H9 (cell line): Measurements from ENCODE around the gene TARP.

Source experiments
- DNase-seq: peaks from one replicate; pipeline ENCODE4 v3.0.0-alpha.2; 2017
- H2AFZ ChIP-seq: one replicate; pipeline ENCODE4 v1.6.1; 2013; ENCODE audit warnings: mild to moderate bottlenecking, low read length, control low read depth, moderate library complexity
- H2AK5ac ChIP-seq: 2 replicates; pipeline ENCODE4 v1.6.1; 2013; ENCODE audit warnings: low read length, control low read depth, mixed read lengths; ENCODE audit not compliant: insufficient read length
- H2BK120ac ChIP-seq: one replicate; pipeline ENCODE4 v1.6.1; 2013; ENCODE audit warnings: low read depth, mild to moderate bottlenecking, low read length, control low read depth, inconsistent platforms; ENCODE audit not compliant: poor library complexity, severe bottlenecking
- H2BK12ac ChIP-seq: 2 replicates; pipeline ENCODE4 v1.6.1; 2013; ENCODE audit warnings: low read length, control low read depth, mixed read lengths, low read depth; ENCODE audit not compliant: insufficient read length
- H2BK15ac ChIP-seq: 2 replicates; pipeline ENCODE4 v1.6.1; 2013; ENCODE audit warnings: low read depth, low read length, control low read depth
- H2BK20ac ChIP-seq: one replicate; pipeline ENCODE4 v1.6.1; 2013; ENCODE audit warnings: low read depth, mild to moderate bottlenecking, low read length, control low read depth, inconsistent platforms; ENCODE audit not compliant: poor library complexity, severe bottlenecking
- H2BK5ac ChIP-seq: 2 replicates; pipeline ENCODE4 v1.6.1; 2013; ENCODE audit warnings: low read length, control low read depth, mixed read lengths; ENCODE audit not compliant: insufficient read length
- H3K14ac ChIP-seq: 2 replicates; pipeline ENCODE4 v1.6.1; 2013; ENCODE audit warnings: low read length, control low read depth; ENCODE audit not compliant: insufficient read depth
- H3K18ac ChIP-seq: 2 replicates; pipeline ENCODE4 v1.6.1; 2013; ENCODE audit warnings: low read depth, mild to moderate bottlenecking, mixed read lengths, low read length, control low read depth; ENCODE audit not compliant: insufficient read length
- H3K23ac ChIP-seq: 2 replicates; pipeline ENCODE4 v1.6.1; 2013; ENCODE audit warnings: low read length, control low read depth, mixed read lengths, low read depth; ENCODE audit not compliant: insufficient read length
- H3K23me2 ChIP-seq: 2 replicates; pipeline ENCODE4 v1.6.1; 2013; ENCODE audit warnings: low read depth, mild to moderate bottlenecking, mixed read lengths, low read length, control low read depth; ENCODE audit not compliant: insufficient read length, poor library complexity, severe bottlenecking
- H3K27ac ChIP-seq: 2 replicates; pipeline ENCODE4 v1.5.1; 2013; ENCODE audit warnings: low read length, control low read depth, mixed read lengths, low read depth; ENCODE audit not compliant: insufficient read length
- H3K27me3 ChIP-seq: 2 replicates; pipeline ENCODE4 v1.6.1; 2013; ENCODE audit warnings: low read length, control low read depth, inconsistent platforms; ENCODE audit not compliant: insufficient read depth
- H3K4ac ChIP-seq: 2 replicates; pipeline ENCODE4 v1.6.1; 2013; ENCODE audit warnings: low read depth, mild to moderate bottlenecking, control low read depth, inconsistent platforms, low read length, moderate library complexity
- H3K4me1 ChIP-seq: 2 replicates; pipeline ENCODE4 v1.6.1; 2013; ENCODE audit warnings: low read length, control low read depth, inconsistent platforms; ENCODE audit not compliant: insufficient read depth
- H3K4me2 ChIP-seq: 2 replicates; pipeline ENCODE4 v1.6.1; 2013; ENCODE audit warnings: low read length, control low read depth, mixed read lengths; ENCODE audit not compliant: insufficient read length, insufficient read depth
- H3K56ac ChIP-seq: 2 replicates; pipeline ENCODE4 v1.6.1; 2013; ENCODE audit warnings: low read depth, mild to moderate bottlenecking, mixed read lengths, low read length, control low read depth; ENCODE audit not compliant: insufficient read length
- H3K79me1 ChIP-seq: 2 replicates; pipeline ENCODE4 v1.6.1; 2013; ENCODE audit warnings: low read depth, mild to moderate bottlenecking, moderate library complexity, low read length, control low read depth, inconsistent platforms; ENCODE audit not compliant: insufficient read depth, poor library complexity, severe bottlenecking
- H3K79me2 ChIP-seq: 2 replicates; pipeline ENCODE4 v1.6.1; 2013; ENCODE audit warnings: low read length, control low read depth, inconsistent platforms; ENCODE audit not compliant: insufficient read depth
- H3K9ac ChIP-seq: 2 replicates; pipeline ENCODE4 v1.6.1; 2013; ENCODE audit warnings: low read length, control low read depth, mixed read lengths; ENCODE audit not compliant: insufficient read length; ENCODE audit errors: extremely low read depth
- H3K9me3 ChIP-seq: one replicate; pipeline ENCODE4 v1.6.1; 2013; ENCODE audit warnings: low read depth, low read length, inconsistent platforms; ENCODE audit not compliant: control insufficient read depth
- H3T11ph ChIP-seq: one replicate; pipeline ENCODE4 v1.6.1; 2013; ENCODE audit warnings: mild to moderate bottlenecking, low read length, control low read depth, inconsistent platforms
- H4K20me1 ChIP-seq: one replicate; pipeline ENCODE4 v1.6.1; 2013; ENCODE audit not compliant: control insufficient read depth, insufficient read length, insufficient read depth
- H4K5ac ChIP-seq: 2 replicates; pipeline ENCODE4 v1.6.1; 2013; ENCODE audit warnings: low read depth, mild to moderate bottlenecking, mixed read lengths, low read length, control low read depth; ENCODE audit not compliant: insufficient read length
- H4K8ac ChIP-seq: replicated peaks from 2 replicates; pipeline ENCODE4 v1.6.1; 2013; ENCODE audit warnings: low read length, control low read depth, mixed read lengths, low read depth; ENCODE audit not compliant: insufficient read length
- H4K91ac ChIP-seq: 2 replicates; pipeline ENCODE4 v1.6.1; 2013; ENCODE audit warnings: low read depth, mild to moderate bottlenecking, moderate library complexity, mixed read lengths, low read length, control low read depth; ENCODE audit not compliant: insufficient read length
- H3K27ac Mint-ChIP-seq, 3 experiments: 2 replicates in 2 of 3; 3 replicates in 1 of 3; pipeline ENCODE4 v1.8.0; 2020 to 2021; ENCODE audit warnings: mixed read lengths in 3 of 3, mild to moderate bottlenecking in 1 of 3, moderate library complexity in 1 of 3
- H3K27me3 Mint-ChIP-seq: 2 replicates; pipeline ENCODE4 v1.8.0; 2021; ENCODE audit warnings: low read depth, mild to moderate bottlenecking, moderate library complexity, mixed read lengths
- H3K36me3 Mint-ChIP-seq, 3 experiments: 2 replicates in 2 of 3; 3 replicates in 1 of 3; pipeline ENCODE4 v1.8.0; 2020 to 2021; ENCODE audit warnings: low read depth in 3 of 3, mixed read lengths in 3 of 3; ENCODE audit not compliant: insufficient read depth in 1 of 3
- H3K4me1 Mint-ChIP-seq, 2 experiments: 2 replicates each; pipeline ENCODE4 v1.8.0; 2020; ENCODE audit warnings: mixed read lengths in 2 of 2
- H3K4me3 Mint-ChIP-seq, 2 experiments: 2 replicates in 1 of 2; 3 replicates in 1 of 2; pipeline ENCODE4 v1.8.0; 2020 to 2021; ENCODE audit warnings: mild to moderate bottlenecking in 2 of 2, mixed read lengths in 2 of 2, moderate library complexity in 1 of 2
- H3K9me3 Mint-ChIP-seq, 2 experiments: 2 replicates in 1 of 2; 3 replicates in 1 of 2; pipeline ENCODE4 v1.8.0; 2020; ENCODE audit warnings: mild to moderate bottlenecking in 2 of 2, mixed read lengths in 2 of 2, moderate library complexity in 1 of 2
- CTCF ChIP-seq: fragments of 200-600 bp; sonication (generic); conservative IDR thresholded peaks from 3 replicates; pipeline ENCODE4 v1.8.0; 2021; ENCODE audit warnings: antibody characterized with exemption, mild to moderate bottlenecking
- whole genome bisulfite sequencing: extraction: QIAGEN DNeasy Blood & Tissue Kit; methylation state at CpG from one replicate; pipeline ENCODE4 v1.1.7; 2013; ENCODE audit warnings: missing lambda C conversion rate, low lambda C conversion rate, mixed read lengths; ENCODE audit not compliant: insufficient read length; ENCODE audit errors: extremely low coverage; 5-methylcytosine and 5-hydroxymethylcytosine counted together

TARP gene

GRCh38 chr7:38232502-38233366 lies 40.7 kb downstream of the TARP start:
- Mint-ChIP-seq H3K4me3 (no peak overlapping the region), H3K36me3 (peaks cover 2 to 21% (median 16%) of the 10 kb centered on the region in 3 experiments; a peak in 5 of 7 replicates), H3K27ac (peak overlapping the region in 2 of 3 experiments; percentile 37 to 69; a peak in 3 of 7 replicates), H3K27me3 (no peaks in the 10 kb centered on the region), H3K9me3 (no peaks in the 10 kb centered on the region), H3K4me1 (0 out of 4 replicates have a peak, but pooled peaks cover 0 to 3% of the 10 kb centered on the region in 2 experiments)
- no peak overlapping the region for H3K4me2 ChIP-seq
- no peak overlapping the region for H4K91ac ChIP-seq
- H3K18ac ChIP-seq: no peak overlapping the region
- no peaks in the 10 kb centered on the region for H3K79me2 ChIP-seq
- no peak overlapping the region for H3T11ph ChIP-seq
- H3K14ac ChIP-seq: no peak overlapping the region
- H4K8ac ChIP-seq: no peak overlapping the region
- no peak overlapping the region for H2AFZ ChIP-seq
- no peaks in the 10 kb centered on the region for H3K23me2 ChIP-seq
- H4K5ac ChIP-seq: no peak overlapping the region
- no peaks in the 10 kb centered on the region for H4K20me1 ChIP-seq
- H3K9ac ChIP-seq: no peak overlapping the region
- H2AK5ac ChIP-seq: no peak overlapping the region
- no peak overlapping the region for H2BK12ac ChIP-seq
- H2BK5ac ChIP-seq: no peak overlapping the region
- no peak overlapping the region for H3K27ac ChIP-seq
- TF ChIP-seq CTCF: no peak
- no peaks in the 10 kb centered on the region for H3K27me3 ChIP-seq
- H3K9me3 ChIP-seq: no peaks in the 10 kb centered on the region
- no peaks in the 10 kb centered on the region for H3K4me1 ChIP-seq
- no peak overlapping the region for H3K4ac ChIP-seq
- H2BK120ac ChIP-seq: no peak overlapping the region
- WGBS: no CpG with 5 or more reads among the region's 11 CpGs
- no peak overlapping the region for H3K56ac ChIP-seq
- no peak for DNase-seq
- no peak overlapping the region for H2BK15ac ChIP-seq
- H2BK20ac ChIP-seq: no peak overlapping the region
- H3K79me1 ChIP-seq: no peaks in the 10 kb centered on the region
- no peak overlapping the region for H3K23ac ChIP-seq
